GM12878 (cell line): ENCODE data around the gene SMAGP. TPM values are rescaled to one million over a fixed set of nuclear protein-coding genes. Genes with fewer than 3 reads are reported as not detected.

Experiments used
- ATAC-seq: fragments of 200-7000 bp; cut with Tn5 transposase; 3 replicates; pipeline ENCODE4 v1.9.1; 2020; ENCODE audit warnings: mild to moderate bottlenecking, moderate library complexity
- BruUV-seq: library from RNA; stranded (reverse); fragments of 400-500 nt; replicated peaks from 2 replicates; lab custom pipeline; 2021; lab: Mats Ljungman, UMichigan
- CTCF ChIA-PET: fragments of 300-600 bp; sonication (Branson Sonifier 250); formaldehyde crosslinking; extraction: SDS; loops from one replicate; lab custom pipeline; 2021; ENCODE audit warnings: inconsistent platforms; lab: Yijun Ruan, JAX
- POLR2A ChIA-PET: fragments of 350-600 bp; formaldehyde crosslinking; extraction: SDS; loops from one replicate; lab custom pipeline; 2021; ENCODE audit warnings: inconsistent platforms; lab: Charles Lee
- RAD21 ChIA-PET: fragments of 300-600 bp; sonication (Branson Sonifier 250); formaldehyde crosslinking; loops from one replicate; lab custom pipeline; 2023; ENCODE audit warnings: antibody characterized with exemption; ENCODE audit not compliant: unreplicated experiment; lab: Charles Lee
- SMC1A ChIA-PET: fragments of 300-600 bp; sonication (Branson Sonifier 250); formaldehyde crosslinking; loops from one replicate; lab custom pipeline; 2023; ENCODE audit not compliant: unreplicated experiment, uncharacterized antibody; lab: Charles Lee
- DNase-seq: peaks from one replicate; pipeline ENCODE4 v3.0.0-alpha.2; 2011; ENCODE audit warnings: low read depth, low spot score
- FAIRE-seq: peaks from 3 replicates; lab custom pipeline; 2011; peaks lifted over from hg19 to GRCh38; lab: Jason Lieb, UNC
- H2AFZ ChIP-seq: 2 replicates; pipeline ENCODE4 v1.6.0; 2011; ENCODE audit warnings: low read depth, low read length, control low read depth; ENCODE audit not compliant: control insufficient read depth
- H3K27ac ChIP-seq: 2 replicates; pipeline ENCODE4 v1.5.1; 2011; ENCODE audit warnings: control low read depth; ENCODE audit not compliant: control insufficient read depth, insufficient read depth
- H3K27me3 ChIP-seq, 2 experiments: replicated peaks in 1 of 2; 2 replicates each; pipeline versions ENCODE4 v1.6.0 to v1.6.1; 2011; ENCODE audit warnings: low read length in 1 of 2; ENCODE audit not compliant: control insufficient read depth in 2 of 2, insufficient read depth in 2 of 2
- H3K36me3 ChIP-seq, 2 experiments: 2 replicates each; pipeline ENCODE4 v1.5.1; 2011; ENCODE audit warnings: low read length in 1 of 2; ENCODE audit not compliant: control insufficient read depth in 2 of 2, insufficient read depth in 2 of 2
- H3K4me1 ChIP-seq: 2 replicates; pipeline ENCODE4 v1.6.1; 2011; ENCODE audit warnings: mild to moderate bottlenecking, low read length, moderate library complexity, mixed read lengths; ENCODE audit not compliant: control insufficient read depth, insufficient read depth
- H3K4me2 ChIP-seq: 2 replicates; pipeline ENCODE4 v1.6.0; 2011; ENCODE audit warnings: control low read depth; ENCODE audit not compliant: control insufficient read depth, insufficient read depth
- H3K4me3 ChIP-seq: fragments of 200-600 bp; sonication (generic); 2 replicates; pipeline ENCODE4 v1.5.1; 2016
- H3K79me2 ChIP-seq: 2 replicates; pipeline ENCODE4 v1.6.0; 2011; ENCODE audit warnings: low read length; ENCODE audit not compliant: control insufficient read depth, insufficient read depth
- H3K9ac ChIP-seq: 2 replicates; pipeline ENCODE4 v1.8.0; 2011; ENCODE audit warnings: low read length, control low read depth, mixed read lengths; ENCODE audit not compliant: control insufficient read depth, insufficient read depth
- H3K9me3 ChIP-seq: replicated peaks from 3 replicates; pipeline ENCODE4 v1.5.1; 2011; ENCODE audit warnings: mild to moderate bottlenecking, low read length; ENCODE audit not compliant: control insufficient read depth, insufficient read depth
- H4K20me1 ChIP-seq: 2 replicates; pipeline ENCODE4 v1.6.0; 2011; ENCODE audit not compliant: control insufficient read depth, insufficient read depth
- ATF7 ChIP-seq: fragments of 450-650 bp; IDR thresholded peaks from 2 replicates; pipeline ENCODE4 v1.6.1; 2016; ENCODE audit warnings: low read depth, mild to moderate bottlenecking
- BMI1 ChIP-seq: fragments of 450-650 bp; IDR thresholded peaks from 2 replicates; pipeline ENCODE4 v1.6.1; 2016; ENCODE audit warnings: mild to moderate bottlenecking, moderate library complexity, borderline replicate concordance
- CEBPZ ChIP-seq: fragments of 150-350 bp; IDR thresholded peaks from 2 replicates; pipeline ENCODE4 v1.6.1; 2016; ENCODE audit warnings: low read depth, low read length
- CUX1 ChIP-seq: IDR thresholded peaks from 2 replicates; pipeline ENCODE4 v1.6.1; 2012; ENCODE audit warnings: improper control_type of control experiment, low read depth, low read length; ENCODE audit not compliant: insufficient replicate concordance
- MAX ChIP-seq: IDR thresholded peaks from 2 replicates; pipeline ENCODE4 v1.6.1; 2012; ENCODE audit warnings: low read depth, low read length, improper control_type of control experiment
- NR2F1 ChIP-seq: fragments of 450-650 bp; conservative IDR thresholded peaks from 2 replicates; pipeline ENCODE4 v1.6.1; 2017; ENCODE audit warnings: mild to moderate bottlenecking
- SMC3 ChIP-seq: IDR thresholded peaks from 2 replicates; pipeline ENCODE4 v1.6.1; 2011; ENCODE audit warnings: low read length, improper control_type of control experiment, borderline replicate concordance
- SPI1 ChIP-seq: IDR thresholded peaks from 2 replicates; pipeline ENCODE4 v1.6.1; 2011; ENCODE audit warnings: low read depth, mild to moderate bottlenecking, low read length, moderate library complexity, borderline replicate concordance; ENCODE audit not compliant: insufficient read depth
- SUPT20H ChIP-seq: IDR thresholded peaks from 2 replicates; pipeline ENCODE4 v1.6.1; 2011; ENCODE audit warnings: low read depth, mild to moderate bottlenecking, low read length, moderate library complexity, borderline replicate concordance; ENCODE audit not compliant: control insufficient read depth
- TAF1 ChIP-seq: IDR thresholded peaks from 2 replicates; pipeline ENCODE4 v1.6.1; 2011; ENCODE audit warnings: mild to moderate bottlenecking, low read depth, low read length, borderline replicate concordance
- TARDBP ChIP-seq: IDR thresholded peaks from 2 replicates; pipeline ENCODE4 v1.6.1; 2016; ENCODE audit warnings: borderline replicate concordance
- ZNF207 ChIP-seq: fragments of 450-650 bp; IDR thresholded peaks from 2 replicates; pipeline ENCODE4 v1.6.1; 2014; ENCODE audit warnings: antibody characterized with exemption, mild to moderate bottlenecking, borderline replicate concordance
- ZNF24 ChIP-seq: fragments of 450-650 bp; IDR thresholded peaks from 2 replicates; pipeline ENCODE4 v1.6.1; 2017; ENCODE audit warnings: antibody characterized with exemption, mild to moderate bottlenecking
- ZNF384 ChIP-seq: IDR thresholded peaks from 2 replicates; pipeline ENCODE4 v1.6.1; 2012; ENCODE audit warnings: low read depth, mild to moderate bottlenecking, low read length, improper control_type of control experiment, borderline replicate concordance
- ZSCAN29 ChIP-seq: fragments of 450-650 bp; IDR thresholded peaks from 2 replicates; pipeline ENCODE4 v1.6.1; 2017; ENCODE audit warnings: mild to moderate bottlenecking, moderate library complexity
- WGBS: methylation state at CpG from one replicate; pipeline ENCODE4 v1.1.6; 2016; ENCODE audit warnings: low lambda C conversion rate; ENCODE audit not compliant: insufficient replicate concordance, insufficient coverage; ENCODE audit errors: missing lambda C conversion rate; 5-methylcytosine and 5-hydroxymethylcytosine counted together
- in situ Hi-C: fragments of 300-500 bp; cut with MboI; formaldehyde crosslinking; loops from 9 replicates; pipeline ENCODE4 v1.14.3; 2018; ENCODE audit warnings: mixed read lengths
- intact Hi-C: fragments of 100-400 bp; cut with micrococcal nuclease; formaldehyde crosslinking; loops from one replicate; pipeline ENCODE4 v1.14.2; 2022; ENCODE audit not compliant: unreplicated experiment
- polyA plus RNA-seq, 11 experiments: library from polyadenylated mRNA; depleted of rRNA in 4 of 11; unstranded in 6 of 11; stranded (reverse) in 5 of 11; fragments of >200 nt; fragmentation: Nextera tagmentation in 4 of 11; fragmentation: Illumina TruSeq in 1 of 11; extraction: Ambion mirVana in 4 of 11; extraction: Trizol in 1 of 11; gene quantifications; 1 replicate in 1 of 11; 2 replicates in 10 of 11; pipeline versions ENCODE4 v1.2.1 to v1.2.3, GENCODE V29; 2011 to 2016; ENCODE audit warnings: inconsistent platforms in 2 of 11, missing spikeins in 2 of 11, low read depth in 1 of 11
- total RNA-seq, 4 experiments: library from RNA; depleted of rRNA in 3 of 4; stranded (reverse); fragments of >200 nt in 3 of 4; fragmentation: Illumina TruSeq in 1 of 4; extraction: Trizol in 1 of 4; gene quantifications; 2 replicates each; pipeline versions ENCODE4 v1.2.1 to v1.2.3, GENCODE V29; 2013 to 2021

The SMAGP gene
- total and polyA plus RNA-seq, 10 of the 15 experiments (the other 5 are each of a cell fraction or from before 2014, with no cell fraction given), result 0.42 to 7.1 (median 3.9) TPM

DNA sequence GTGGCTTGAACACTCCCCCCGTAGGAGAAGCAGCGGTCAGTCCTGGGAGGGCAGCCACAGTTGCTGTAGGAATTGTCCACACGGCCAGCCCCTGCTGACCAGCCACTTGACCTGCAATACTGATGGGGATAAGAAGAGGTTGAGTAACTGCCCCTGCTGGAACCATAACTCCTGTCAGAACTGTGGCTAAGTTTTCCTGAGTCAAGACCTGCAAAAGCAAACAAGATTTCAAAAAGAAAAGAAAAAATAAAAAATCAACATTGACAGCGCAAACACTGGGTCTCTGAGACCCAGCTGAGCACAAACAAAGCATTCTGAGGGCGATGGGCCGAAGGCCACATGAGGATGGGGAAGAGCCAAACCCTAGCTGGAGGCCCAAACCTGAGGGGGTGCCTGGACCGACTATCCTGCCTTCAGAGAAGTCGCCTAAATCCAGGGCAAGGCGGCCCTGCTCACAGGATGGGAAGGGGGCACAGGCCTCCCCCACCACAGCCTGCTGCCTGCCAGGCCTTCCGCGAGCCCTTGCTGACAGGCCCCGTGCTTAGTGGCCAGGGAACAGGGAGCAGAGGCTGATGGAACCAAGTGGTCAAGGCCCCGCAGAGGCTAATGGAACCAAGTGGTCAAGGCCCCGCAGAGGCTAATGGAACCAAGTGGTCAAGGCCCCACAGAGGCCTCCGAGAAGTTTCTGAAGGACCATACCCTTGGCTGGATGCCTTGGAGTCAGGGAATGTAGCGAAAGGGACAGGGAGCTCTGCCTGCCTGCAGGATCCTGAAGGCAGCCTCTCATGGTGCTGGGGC, 71.4 kb downstream of the SMAGP start:
- Histone ChIP-seq H3K27ac (no peak overlapping the region), H3K4me1 (no peaks in the 10 kb centered on the region; the same call in 1 of the 2 replicates), H3K9ac (no peak overlapping the region), H3K4me3 (no peak overlapping the region), H3K4me2 (no peak overlapping the region), H2AFZ (no peak overlapping the region), H3K36me3 (no peaks in the 10 kb centered on the region), H4K20me1 (no peaks in the 10 kb centered on the region), H3K9me3 (no peaks in the 10 kb centered on the region), H3K79me2 (no peaks in the 10 kb centered on the region), H3K27me3 (no peaks in the 10 kb centered on the region)
- 84% methylated on average over 14 of the region's 16 CpGs for WGBS
- DNase-seq (no peak), ATAC-seq (no peak), FAIRE-seq (no peak)
- SMC1A ChIA-PET, result no interaction called here
- no TSS peak for BruUV-seq
- CTCF ChIA-PET, result no interaction called here
- intact Hi-C loops, result no loop called here
- in situ Hi-C loops, result no loop called here
- POLR2A ChIA-PET, result no interaction called here
- RAD21 ChIA-PET, result no interaction called here
- no peak for TF ChIP-seq SMC3
- no peak for TF ChIP-seq ATF7
- no peak for TF ChIP-seq ZNF24
- no peak for TF ChIP-seq SUPT20H
- TF ChIP-seq SPI1, result no peak
- TF ChIP-seq MAX, result no peak
- no peak for TF ChIP-seq NR2F1
- no peak for TF ChIP-seq TAF1
- no peak for TF ChIP-seq ZSCAN29
- TF ChIP-seq ZNF384, result no peak
- no peak for TF ChIP-seq CUX1
- TF ChIP-seq CEBPZ, result no peak
- TF ChIP-seq TARDBP, result no peak
- TF ChIP-seq ZNF207, result no peak
- no peak for TF ChIP-seq BMI1
